NCI-H526 treated with DMSO at 0.1 percent for 48 hours (cell line): ENCODE results near the gene BCAT1.

Experiments used
- DNase-seq: peaks from one replicate; lab custom pipeline; 2025; lab: John Stamatoyannopoulos, UW

BCAT1 gene

GRCh38 chr12:24948757-24949722, at the start of gene BCAT1:
Gene BCAT1, minus strand, starts transcription at chr12:24949101. Its CDS starts 169 bp downstream, at chr12:24948932.
- peak; percentile 39 for DNase-seq

DNA sequence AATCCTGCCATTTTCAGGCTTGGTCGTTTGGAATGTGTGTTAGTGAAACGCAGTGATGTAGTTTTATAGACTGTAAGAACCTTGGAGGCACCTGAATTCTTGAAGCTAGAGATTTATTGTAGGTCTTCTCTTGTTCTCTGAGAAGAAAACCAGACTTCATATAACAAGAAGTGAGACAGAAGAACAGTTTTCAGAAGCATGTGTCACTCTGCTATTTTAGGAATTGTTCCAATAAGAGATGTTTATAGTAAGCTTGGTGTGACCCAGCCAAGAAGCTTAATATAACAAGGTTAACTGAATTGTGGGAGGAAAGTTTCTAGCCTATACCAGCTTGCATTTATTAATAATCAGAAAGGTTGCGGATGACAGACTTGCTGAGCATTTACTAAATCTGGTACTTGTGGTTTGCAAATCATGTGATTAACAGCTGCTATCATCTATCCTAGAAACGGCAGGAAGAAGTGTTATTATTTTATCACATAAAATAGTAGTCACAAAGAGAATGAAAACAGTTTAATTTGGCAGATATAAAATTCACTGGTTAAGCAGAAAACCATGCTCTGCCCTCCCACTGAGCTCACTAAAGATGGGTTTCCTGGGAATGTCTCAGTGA, 49.2 kb upstream of the BCAT1 start:
- peak; percentile 57 for DNase-seq

DNA sequence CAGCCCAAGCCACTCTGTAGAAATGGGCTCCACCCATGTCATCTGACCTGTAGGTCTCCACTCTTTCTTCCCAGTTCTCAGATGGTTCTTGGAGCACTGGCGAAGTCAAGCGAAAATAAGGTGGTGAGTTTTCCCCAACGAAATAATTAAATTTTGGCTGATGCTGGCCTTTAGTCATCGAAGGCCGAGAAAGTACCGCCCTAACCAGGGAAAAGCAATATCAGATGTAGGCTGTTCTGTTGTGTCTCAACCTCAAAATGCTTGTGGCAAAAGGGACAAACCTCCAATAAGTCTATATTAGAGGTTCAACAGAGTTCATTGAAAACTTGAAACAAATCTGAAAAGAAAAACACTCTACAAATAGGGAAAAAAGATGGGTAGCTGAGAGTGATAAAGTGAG, 48.6 kb upstream of the BCAT1 start:
- no peak for DNase-seq

- no peak for DNase-seq
Observed at GRCh38 chr12:24996820-24997219, 47.9 kb upstream of the BCAT1 start.

- DNase-seq = peak; percentile 91
Observed at GRCh38 chr12:24996102-24996797, 47.3 kb upstream of the BCAT1 start.

DNA sequence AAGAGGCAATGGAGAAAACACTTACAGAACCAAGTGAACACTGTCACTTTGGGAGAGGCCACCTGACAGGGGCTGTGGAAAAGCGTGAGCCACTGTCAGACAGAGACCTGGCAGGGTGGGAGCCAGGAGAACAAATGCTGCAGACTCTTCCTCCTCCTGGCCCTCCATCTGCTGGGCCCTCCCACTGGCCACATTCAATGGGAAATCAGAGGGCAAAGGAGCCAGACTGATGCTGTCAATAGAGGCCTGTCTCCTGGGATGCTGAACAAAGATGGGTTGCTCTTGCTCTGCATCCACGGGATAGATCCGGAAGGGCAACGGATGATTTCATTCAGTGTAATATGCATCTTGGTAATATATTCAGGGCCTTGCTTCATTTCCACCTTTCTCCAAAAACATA, 44.9 kb upstream of the BCAT1 start:
- DNase-seq = peak; percentile 87

- DNase-seq = peak; percentile 87
Observed at GRCh38 chr12:24991209-24992049, 42.5 kb upstream of the BCAT1 start.

- no peak for DNase-seq
Observed at GRCh38 chr12:24989216-24989615, 40.3 kb upstream of the BCAT1 start.

DNA sequence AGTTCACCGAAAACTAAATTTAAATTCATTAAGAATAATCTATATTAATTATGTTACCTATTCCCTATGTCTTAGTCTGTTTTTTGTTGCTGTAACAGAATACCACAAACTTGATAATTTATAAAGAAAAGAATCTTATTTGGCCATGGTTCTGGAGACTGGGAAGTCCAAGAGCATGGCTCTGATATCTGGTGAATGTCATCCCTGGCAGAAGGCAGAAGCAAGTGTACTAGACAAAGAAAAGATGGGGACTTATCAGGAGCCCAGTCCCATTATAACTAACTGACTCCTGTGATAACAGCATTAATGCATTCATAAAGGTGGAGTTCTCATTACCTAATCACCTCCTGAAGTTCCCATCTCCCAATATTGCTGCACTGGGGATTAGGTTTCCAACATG, 33.3 kb upstream of the BCAT1 start:
- no peak for DNase-seq

DNA sequence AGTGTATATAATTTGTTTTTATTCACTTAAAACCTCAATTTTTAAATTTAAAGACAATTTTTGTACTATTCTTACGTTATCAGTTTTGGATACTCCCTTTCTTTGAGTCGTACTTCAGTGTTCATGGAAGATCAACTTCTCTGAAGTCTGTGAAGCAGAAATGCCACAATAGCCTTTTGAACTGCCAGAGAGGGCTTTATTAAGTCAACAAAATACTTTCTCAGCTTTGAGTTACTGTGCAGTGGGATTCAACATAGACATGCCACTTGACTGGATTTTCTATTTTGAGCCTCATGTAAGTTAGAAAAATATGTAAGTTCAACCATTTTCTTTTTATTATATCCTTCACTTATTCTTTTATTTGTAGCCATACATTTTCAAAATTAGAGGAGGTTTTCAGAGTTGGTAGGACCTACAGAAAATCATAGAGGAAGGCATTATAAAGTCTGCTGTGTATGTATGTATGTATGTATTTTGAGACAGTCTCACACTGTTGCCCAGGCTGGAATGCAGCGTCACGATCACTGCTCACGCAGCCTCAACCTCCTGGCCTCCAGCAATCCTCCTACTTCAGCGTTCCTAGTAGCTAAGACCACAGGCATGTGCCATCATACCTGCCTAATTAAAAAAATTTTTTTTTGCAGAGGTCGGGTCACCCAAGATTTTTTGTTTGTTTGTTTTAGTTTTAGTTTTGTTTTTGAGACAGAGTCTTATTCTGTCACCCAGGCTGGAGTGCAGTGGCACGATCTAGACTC, 31.3 kb upstream of the BCAT1 start:
- no peak for DNase-seq

DNA sequence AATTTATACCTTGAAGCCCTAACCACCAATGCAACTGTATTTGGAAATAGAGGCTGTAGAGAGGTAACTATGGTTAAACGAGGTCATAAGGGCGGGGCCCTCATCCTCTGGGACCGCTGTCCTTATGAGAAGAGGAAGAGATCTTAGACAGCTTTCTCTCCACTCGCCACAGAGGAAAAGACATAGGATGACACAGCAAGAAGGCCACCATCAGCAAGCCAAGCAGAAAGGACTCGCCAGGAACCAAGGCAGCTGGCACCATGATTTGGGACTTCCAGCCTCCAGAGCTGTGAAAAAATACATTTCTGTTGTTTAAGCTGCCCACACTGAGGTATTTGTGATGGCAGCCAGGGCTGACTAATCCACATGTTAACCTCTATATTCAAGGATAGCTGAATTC, 30.4 kb upstream of the BCAT1 start:
- no peak for DNase-seq

DNA sequence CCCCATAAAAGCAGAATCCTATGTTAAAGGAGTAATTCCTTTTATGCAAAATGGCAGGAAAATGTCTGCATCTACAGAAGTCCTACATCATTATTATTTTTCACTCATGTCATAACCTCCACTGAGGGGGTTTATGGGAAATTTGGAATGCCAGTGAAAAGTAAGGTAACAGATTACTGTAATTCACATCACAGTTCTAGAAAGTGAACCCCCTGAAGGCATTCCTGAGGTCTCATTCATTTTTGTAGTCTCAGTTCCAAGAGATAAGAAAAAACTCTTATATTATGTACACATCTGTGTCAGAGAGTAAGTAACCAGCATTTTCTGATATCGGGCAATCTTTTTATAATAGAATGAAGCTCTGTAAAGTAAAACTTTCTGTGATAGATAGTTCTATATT, 28.8 kb upstream of the BCAT1 start:
- DNase-seq = no peak

DNA sequence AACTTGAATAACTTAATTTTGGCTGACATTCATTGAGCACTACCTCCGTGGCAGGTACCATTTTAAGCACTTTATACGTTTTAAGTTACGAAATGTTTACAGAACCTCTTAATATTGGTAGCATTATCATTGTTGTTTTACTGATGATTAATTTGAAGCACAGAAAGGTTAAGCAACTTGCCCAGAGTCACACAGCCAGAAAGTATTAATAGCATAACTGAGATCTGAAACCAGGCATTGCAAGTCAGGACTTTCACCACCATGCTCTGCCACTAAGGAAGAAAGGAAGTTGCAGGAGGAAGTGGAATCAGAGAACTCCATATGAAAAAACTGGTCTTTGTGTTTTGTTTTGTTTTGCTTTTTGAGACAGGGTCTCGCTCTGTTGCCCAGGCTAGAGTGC, 28.2 kb upstream of the BCAT1 start:
- no peak for DNase-seq

DNA sequence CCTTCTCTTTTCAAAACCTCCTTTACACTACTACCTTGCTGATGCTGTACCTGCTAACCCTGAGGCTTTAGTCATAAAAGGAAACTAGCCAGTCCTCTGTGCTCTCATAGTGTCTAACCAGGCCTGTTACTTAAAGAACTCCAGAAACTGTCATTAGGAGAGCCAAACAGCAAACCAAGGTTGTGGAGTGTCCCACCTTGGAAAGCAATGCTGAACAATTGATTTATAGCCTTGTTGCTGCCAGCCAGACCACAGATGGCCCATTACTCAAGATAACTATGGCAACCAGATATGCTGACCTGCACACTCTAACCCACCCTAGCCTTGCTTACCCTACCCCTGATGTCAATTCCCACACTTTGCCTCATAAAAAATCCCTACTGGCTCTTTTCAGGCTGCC, 26.5 kb upstream of the BCAT1 start:
- no peak for DNase-seq

GRCh38 chr12:24974216-24974615, 25.3 kb upstream of the BCAT1 start:
- DNase-seq = no peak

- DNase-seq = no peak
Observed at GRCh38 chr12:24972078-24972477, 23.2 kb upstream of the BCAT1 start.

DNA sequence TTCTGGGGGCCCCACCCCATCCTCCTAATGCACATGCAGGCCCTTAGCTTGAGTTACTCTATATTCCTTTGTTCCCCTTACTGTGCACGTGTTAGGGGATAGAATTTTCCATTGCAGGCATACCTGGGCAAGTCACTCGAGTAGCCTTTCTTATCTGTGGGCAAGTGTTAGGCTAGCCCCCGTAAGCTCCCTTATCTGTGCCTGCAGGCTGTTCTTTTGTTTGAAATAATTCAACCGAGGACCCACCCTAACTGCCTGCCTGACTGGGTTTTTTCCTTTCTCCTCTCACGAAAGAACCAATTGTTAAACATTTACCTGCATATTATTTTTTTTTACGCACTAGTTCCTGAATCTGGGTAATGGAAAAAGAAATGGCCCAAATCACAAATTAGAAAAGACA, 21.3 kb upstream of the BCAT1 start:
- no peak for DNase-seq

DNA sequence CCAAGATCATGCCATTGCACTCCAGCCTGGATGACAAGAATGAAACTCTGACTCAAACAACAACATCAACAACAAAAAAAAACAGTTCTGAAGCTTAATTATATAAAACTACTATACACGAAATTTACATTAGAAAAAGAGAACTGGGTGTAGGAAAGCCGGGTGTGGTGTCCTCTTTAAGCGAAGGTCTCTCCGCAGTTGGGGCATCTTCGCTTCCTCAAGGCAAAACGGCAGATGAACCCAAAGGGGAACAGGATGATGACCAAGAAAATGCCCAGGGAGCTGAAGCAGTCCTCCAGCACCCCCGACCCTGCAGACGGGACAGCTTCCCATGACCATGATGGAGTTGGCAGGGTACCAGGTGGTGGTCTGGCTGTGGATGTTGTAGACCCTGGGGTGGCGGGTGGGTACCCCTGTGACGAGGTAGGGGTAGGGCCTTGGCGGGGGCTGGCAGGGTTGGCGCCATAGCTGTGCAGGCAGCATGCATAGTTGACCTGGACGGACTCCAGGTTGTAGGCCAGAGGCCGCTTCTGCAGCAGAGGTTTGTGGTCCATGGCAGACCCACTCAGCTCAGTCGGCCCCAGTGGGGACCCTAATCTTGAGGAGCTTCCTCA, 18.2 kb upstream of the BCAT1 start:
- no peak for DNase-seq

GRCh38 chr12:24964342-24964741, 15.4 kb upstream of the BCAT1 start:
- no peak for DNase-seq

GRCh38 chr12:24960222-24960855, 11.4 kb upstream of the BCAT1 start:
- peak; percentile 12 for DNase-seq
